ENCODE results near the gene NSUN6.
A peak's percentile ranks its signal among the peaks of the same experiment; 100 is the strongest.

The NSUN6 gene

DNA sequence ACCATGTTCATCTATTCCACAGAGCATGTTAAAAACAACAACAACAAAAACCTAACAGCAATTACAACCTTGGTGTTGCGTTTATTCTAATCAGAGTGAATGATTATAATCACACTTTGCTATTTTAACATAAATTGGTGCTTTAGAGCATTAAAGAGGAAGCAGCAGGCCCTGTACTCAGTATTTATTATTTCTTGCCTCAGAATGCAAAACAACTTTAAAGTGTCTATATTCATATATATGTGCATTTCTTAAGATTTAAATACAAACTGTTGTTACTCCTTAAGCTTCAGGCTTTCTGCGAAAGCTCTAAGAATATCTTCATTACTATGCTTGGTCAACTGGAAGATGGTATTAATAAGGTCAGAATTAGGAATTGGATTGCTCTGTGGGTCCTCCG is 29.4 kb upstream of the NSUN6 start:
- Histone ChIP-seq H2BK12ac (ENCODE audit: low read length) (no peak overlapping the region), H3K4me1 (ENCODE audit: control insufficient read depth in 1 of 2, insufficient read depth in 2 of 2, low read length in 2 of 2) (peaks cover 0 to 10% of the 10 kb centered on the region in 2 experiments), H3K4me2 (ENCODE audit: low read length) (no peak overlapping the region), H3K36me3 (ENCODE audit: control insufficient read depth in 1 of 2, insufficient read depth in 2 of 2, low read length in 2 of 2) (peaks cover 0 to 2% of the 10 kb centered on the region in 2 experiments), H3K4ac (ENCODE audit: low read depth, low read length) (no peak overlapping the region), H3K9ac (ENCODE audit: low read length) (no peak overlapping the region), H4K91ac (ENCODE audit: low read depth, low read length) (no peak overlapping the region), H2BK120ac (ENCODE audit: insufficient read depth, low read length, poor library complexity) (no peak overlapping the region), H3K9me3 (ENCODE audit: insufficient read depth, low read depth, low read length) (no peaks in the 10 kb centered on the region), H2AFZ (ENCODE audit: insufficient read depth, low read length, poor library complexity) (no peak overlapping the region), H3K4me3 (ENCODE audit: low read depth, low read length) (no peak overlapping the region), H3K27ac (ENCODE audit: low read depth, low read length) (no peak overlapping the region), H3K23ac (ENCODE audit: low read length) (no peak overlapping the region), H3K14ac (ENCODE audit: low read length) (no peak overlapping the region), H4K8ac (ENCODE audit: low read depth, low read length) (no peak overlapping the region), H2BK5ac (ENCODE audit: low read depth, low read length, poor library complexity) (no peak overlapping the region), H3K18ac (ENCODE audit: low read length) (no peak overlapping the region), H3K27me3 (ENCODE audit: insufficient read depth, low read length) (no peaks in the 10 kb centered on the region), H3K79me2 (ENCODE audit: control insufficient read depth, insufficient read depth, low read length, poor library complexity) (no peaks in the 10 kb centered on the region), H3K79me1 (ENCODE audit: low read length) (no peaks in the 10 kb centered on the region), H4K12ac (ENCODE audit: low read depth, low read length) (no peak overlapping the region), H2AK5ac (ENCODE audit: low read length) (no peak overlapping the region)
- no CpG with 5 or more reads among the region's 3 CpGs for WGBS (ENCODE audit: extremely low coverage, insufficient coverage, insufficient read length)
- no peak for DNase-seq

DNA sequence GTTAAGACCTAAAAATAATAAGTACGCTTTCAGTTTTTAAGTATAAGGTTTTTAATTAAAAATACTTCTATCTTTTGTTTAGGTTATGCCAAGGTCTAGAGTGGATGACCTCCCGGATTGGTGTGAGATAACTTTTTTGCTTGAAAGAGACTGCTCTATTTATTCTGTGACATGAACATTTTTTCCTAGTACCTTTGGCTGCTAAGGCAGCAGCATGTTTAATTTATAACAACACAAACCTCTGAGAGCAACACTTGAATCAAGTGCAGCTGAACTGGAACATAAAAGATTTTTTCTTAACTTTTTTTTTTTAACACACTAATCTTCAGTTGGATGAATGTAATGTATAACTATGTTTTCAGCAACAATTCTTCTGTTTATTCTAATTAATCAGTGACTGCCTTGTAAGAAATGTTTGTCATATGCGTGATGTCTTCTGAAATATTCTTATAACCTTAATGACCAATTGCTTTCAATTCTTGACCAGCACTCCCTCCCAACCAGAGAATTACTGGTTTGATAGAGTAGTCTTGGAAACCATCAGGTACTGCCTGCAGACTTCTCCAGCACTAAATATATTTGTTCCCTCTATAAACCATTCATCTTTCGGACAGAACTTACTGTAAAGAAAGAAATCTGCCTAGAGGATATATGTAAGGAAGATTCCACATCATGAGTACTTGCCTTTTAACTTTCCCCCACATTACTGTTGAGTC is 23.9 kb upstream of the NSUN6 start:
- no peak overlapping the region for H2BK12ac ChIP-seq (ENCODE audit: low read length)
- no peaks in the 10 kb centered on the region for H3K27me3 ChIP-seq (ENCODE audit: insufficient read depth, low read length)
- no peak overlapping the region for H3K4me2 ChIP-seq (ENCODE audit: low read length)
- H4K12ac ChIP-seq (ENCODE audit: low read depth, low read length): no peak overlapping the region
- no peak overlapping the region for H4K91ac ChIP-seq (ENCODE audit: low read depth, low read length)
- no peak overlapping the region for H2BK5ac ChIP-seq (ENCODE audit: low read depth, low read length, poor library complexity)
- no peak overlapping the region for H3K23ac ChIP-seq (ENCODE audit: low read length)
- H3K4ac ChIP-seq (ENCODE audit: low read depth, low read length): no peak overlapping the region
- H3K36me3 ChIP-seq (ENCODE audit: control insufficient read depth in 1 of 2, insufficient read depth in 2 of 2, low read length in 2 of 2): peaks cover 9 to 10% of the 10 kb centered on the region in 2 experiments
- H3K79me1 ChIP-seq (ENCODE audit: low read length): no peaks in the 10 kb centered on the region
- DNase-seq: no peak
- no peak overlapping the region for H3K9ac ChIP-seq (ENCODE audit: low read length)
- no peak overlapping the region for H2AK5ac ChIP-seq (ENCODE audit: low read length)
- WGBS (ENCODE audit: extremely low coverage, insufficient coverage, insufficient read length): no CpG with 5 or more reads among the region's 4 CpGs
- H3K4me3 ChIP-seq (ENCODE audit: low read depth, low read length): no peak overlapping the region
- H3K4me1 ChIP-seq (ENCODE audit: control insufficient read depth in 1 of 2, insufficient read depth in 2 of 2, low read length in 2 of 2): no peaks in the 10 kb centered on the region
- no peak overlapping the region for H2AFZ ChIP-seq (ENCODE audit: insufficient read depth, low read length, poor library complexity)
- H3K18ac ChIP-seq (ENCODE audit: low read length): no peak overlapping the region
- H3K79me2 ChIP-seq (ENCODE audit: control insufficient read depth, insufficient read depth, low read length, poor library complexity): no peaks in the 10 kb centered on the region
- no peak overlapping the region for H3K27ac ChIP-seq (ENCODE audit: low read depth, low read length)
- no peak overlapping the region for H2BK120ac ChIP-seq (ENCODE audit: insufficient read depth, low read length, poor library complexity)
- H3K9me3 ChIP-seq (ENCODE audit: insufficient read depth, low read depth, low read length): no peaks in the 10 kb centered on the region
- no peak overlapping the region for H4K8ac ChIP-seq (ENCODE audit: low read depth, low read length)
- no peak overlapping the region for H3K14ac ChIP-seq (ENCODE audit: low read length)

DNA sequence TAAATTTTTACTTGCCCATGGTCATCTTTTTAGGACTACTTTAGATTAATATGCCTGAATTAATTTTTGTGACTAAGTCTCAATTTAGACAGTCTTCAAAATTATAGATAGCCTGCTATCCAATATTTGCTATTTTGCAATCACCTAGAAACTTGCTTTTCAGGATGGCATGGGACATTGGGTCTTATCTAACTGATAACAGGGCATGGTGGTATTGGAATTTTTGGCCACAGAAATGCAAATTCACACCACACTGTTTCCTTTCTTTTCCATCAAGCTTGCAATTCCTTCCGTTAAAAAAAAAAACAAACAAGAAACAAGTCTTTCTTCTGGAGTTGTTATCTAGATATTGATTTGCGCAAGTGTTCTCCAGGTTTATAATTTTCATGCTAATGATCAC is 16.6 kb upstream of the NSUN6 start:
- no peak overlapping the region for H2BK5ac ChIP-seq (ENCODE audit: low read depth, low read length, poor library complexity)
- WGBS (ENCODE audit: extremely low coverage, insufficient coverage, insufficient read length): no CpG with 5 or more reads among the region's 2 CpGs

DNA sequence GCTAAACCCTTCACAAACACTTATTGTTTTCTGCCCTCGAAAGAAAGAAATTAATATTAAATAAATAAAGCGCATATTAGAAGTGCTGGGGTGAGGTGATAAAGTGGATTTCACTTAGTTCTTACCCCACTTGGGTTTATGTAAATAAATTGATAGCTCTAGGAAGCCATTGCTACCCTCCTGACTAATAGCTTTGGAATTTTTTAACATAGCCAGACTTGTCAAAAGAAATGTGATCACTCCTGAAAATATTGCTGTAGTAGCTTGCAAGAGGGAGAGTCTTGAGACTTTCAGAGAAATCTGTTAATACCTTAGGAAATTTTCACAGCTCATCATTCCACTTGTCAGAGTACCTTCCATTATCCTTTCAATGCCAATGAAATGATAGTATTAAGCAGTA is 15.4 kb upstream of the NSUN6 start:
- Histone ChIP-seq H3K18ac (ENCODE audit: low read length) (no peak overlapping the region), H4K12ac (ENCODE audit: low read depth, low read length) (no peak overlapping the region), H3K9ac (ENCODE audit: low read length) (no peak overlapping the region), H2BK120ac (ENCODE audit: insufficient read depth, low read length, poor library complexity) (no peak overlapping the region), H3K4ac (ENCODE audit: low read depth, low read length) (no peak overlapping the region), H3K23ac (ENCODE audit: low read length) (no peak overlapping the region), H2BK12ac (ENCODE audit: low read length) (no peak overlapping the region), H2BK5ac (ENCODE audit: low read depth, low read length, poor library complexity) (no peak overlapping the region), H3K4me3 (ENCODE audit: low read depth, low read length) (no peak overlapping the region), H3K79me2 (ENCODE audit: control insufficient read depth, insufficient read depth, low read length, poor library complexity) (peaks cover 4% of the 10 kb centered on the region), H3K36me3 (ENCODE audit: control insufficient read depth in 1 of 2, insufficient read depth in 2 of 2, low read length in 2 of 2) (peaks cover 15 to 18% of the 10 kb centered on the region in 2 experiments), H2AFZ (ENCODE audit: insufficient read depth, low read length, poor library complexity) (no peak overlapping the region), H3K27ac (ENCODE audit: low read depth, low read length) (peak overlapping the region; percentile 9), H3K9me3 (ENCODE audit: insufficient read depth, low read depth, low read length) (no peaks in the 10 kb centered on the region), H2AK5ac (ENCODE audit: low read length) (no peak overlapping the region), H3K4me1 (ENCODE audit: control insufficient read depth in 1 of 2, insufficient read depth in 2 of 2, low read length in 2 of 2) (peaks cover 0 to 2% of the 10 kb centered on the region in 2 experiments), H3K79me1 (ENCODE audit: low read length) (no peaks in the 10 kb centered on the region), H4K8ac (ENCODE audit: low read depth, low read length) (no peak overlapping the region), H3K4me2 (ENCODE audit: low read length) (peak overlapping the region; percentile 45), H3K27me3 (ENCODE audit: insufficient read depth, low read length) (no peaks in the 10 kb centered on the region), H4K91ac (ENCODE audit: low read depth, low read length) (no peak overlapping the region), H3K14ac (ENCODE audit: low read length) (no peak overlapping the region)
- DNase-seq: peak in 1 of 2 donors; percentile 57
- WGBS (ENCODE audit: extremely low coverage, insufficient coverage, insufficient read length): no CpG with 5 or more reads among the region's 2 CpGs

More for the DNA sequence above, 16.6 kb upstream of the NSUN6 start:
- DNase-seq: peak in 1 of 2 donors; percentile 57
- Histone ChIP-seq H3K27ac (ENCODE audit: low read depth, low read length) (no peak overlapping the region), H4K91ac (ENCODE audit: low read depth, low read length) (no peak overlapping the region), H3K18ac (ENCODE audit: low read length) (no peak overlapping the region), H3K14ac (ENCODE audit: low read length) (no peak overlapping the region), H4K8ac (ENCODE audit: low read depth, low read length) (no peak overlapping the region), H3K9me3 (ENCODE audit: insufficient read depth, low read depth, low read length) (no peaks in the 10 kb centered on the region), H3K4ac (ENCODE audit: low read depth, low read length) (no peak overlapping the region), H4K12ac (ENCODE audit: low read depth, low read length) (no peak overlapping the region), H3K4me2 (ENCODE audit: low read length) (no peak overlapping the region), H3K27me3 (ENCODE audit: insufficient read depth, low read length) (no peaks in the 10 kb centered on the region), H2AK5ac (ENCODE audit: low read length) (no peak overlapping the region), H2BK120ac (ENCODE audit: insufficient read depth, low read length, poor library complexity) (no peak overlapping the region), H3K36me3 (ENCODE audit: control insufficient read depth in 1 of 2, insufficient read depth in 2 of 2, low read length in 2 of 2) (peaks cover 14 to 17% of the 10 kb centered on the region in 2 experiments), H3K23ac (ENCODE audit: low read length) (no peak overlapping the region), H3K79me2 (ENCODE audit: control insufficient read depth, insufficient read depth, low read length, poor library complexity) (peaks cover 3% of the 10 kb centered on the region), H3K79me1 (ENCODE audit: low read length) (no peaks in the 10 kb centered on the region), H2BK12ac (ENCODE audit: low read length) (no peak overlapping the region), H3K9ac (ENCODE audit: low read length) (no peak overlapping the region), H2AFZ (ENCODE audit: insufficient read depth, low read length, poor library complexity) (no peak overlapping the region), H3K4me1 (ENCODE audit: control insufficient read depth in 1 of 2, insufficient read depth in 2 of 2, low read length in 2 of 2) (peaks cover 0 to 2% of the 10 kb centered on the region in 2 experiments), H3K4me3 (ENCODE audit: low read depth, low read length) (no peak overlapping the region)
